ENCODE measurements around the gene MPP4. TPM values are rescaled to one million over a fixed set of nuclear protein-coding genes. Genes with fewer than 3 reads are reported as not detected.

The MPP4 gene
- total RNA-seq, 1 experiment from 2014 or later: not detected

GRCh38 chr2:201707753-201708152 lies 9.3 kb upstream of the MPP4 start:
- Mint-ChIP-seq H3K9me3 (no peaks in the 10 kb centered on the region), H3K4me3 (no peak overlapping the region), H3K36me3 (ENCODE audit: insufficient read depth in 1 of 3, low read depth in 3 of 3) (peaks cover 7 to 58% (median 50%) of the 10 kb centered on the region in 3 experiments; a peak in 6 of 7 replicates), H3K27ac (no peak overlapping the region; a peak in 1 of 7 replicates), H3K27me3 (ENCODE audit: low read depth) (no peaks in the 10 kb centered on the region), H3K4me1 (no peaks in the 10 kb centered on the region)
- H4K5ac ChIP-seq (ENCODE audit: insufficient read length, low read depth, low read length): no peak overlapping the region
- no peak for DNase-seq
- no peaks in the 10 kb centered on the region for H3K4me1 ChIP-seq (ENCODE audit: insufficient read depth, low read length)
- H3K18ac ChIP-seq (ENCODE audit: insufficient read length, low read depth, low read length): no peak overlapping the region
- TF ChIP-seq CTCF (conservative IDR thresholded peaks at IDR 0.05): no peak
- H3K79me1 ChIP-seq (ENCODE audit: insufficient read depth, low read depth, low read length, poor library complexity, severe bottlenecking): no peaks in the 10 kb centered on the region
- H2AK5ac ChIP-seq (ENCODE audit: insufficient read length, low read length): no peak overlapping the region
- no peak overlapping the region for H2BK12ac ChIP-seq (ENCODE audit: insufficient read length, low read depth, low read length)
- no peak overlapping the region for H3K9ac ChIP-seq (ENCODE audit: extremely low read depth, insufficient read length, low read length)
- no peak overlapping the region for H3T11ph ChIP-seq (ENCODE audit: low read length)
- H2BK5ac ChIP-seq (ENCODE audit: insufficient read length, low read length): no peak overlapping the region
- no peak overlapping the region for H3K14ac ChIP-seq (ENCODE audit: insufficient read depth, low read length)
- no peak overlapping the region for H3K56ac ChIP-seq (ENCODE audit: insufficient read length, low read depth, low read length)
- H3K27me3 ChIP-seq (ENCODE audit: insufficient read depth, low read length): no peaks in the 10 kb centered on the region
- H3K4ac ChIP-seq (ENCODE audit: low read depth, low read length): no peak overlapping the region
- no peaks in the 10 kb centered on the region for H3K79me2 ChIP-seq (ENCODE audit: insufficient read depth, low read length)
- H2BK15ac ChIP-seq (ENCODE audit: low read depth, low read length): no peak overlapping the region
- H4K20me1 ChIP-seq (ENCODE audit: control insufficient read depth, insufficient read depth, insufficient read length): no peaks in the 10 kb centered on the region
- no peak overlapping the region for H4K91ac ChIP-seq (ENCODE audit: insufficient read length, low read depth, low read length)
- H2AFZ ChIP-seq (ENCODE audit: low read length): no peak overlapping the region
- H4K8ac ChIP-seq (replicated peaks; ENCODE audit: insufficient read length, low read depth, low read length): no peak overlapping the region
- H3K23ac ChIP-seq (ENCODE audit: insufficient read length, low read depth, low read length): no peak overlapping the region
- no peak overlapping the region for H3K27ac ChIP-seq (ENCODE audit: insufficient read length, low read depth, low read length)
- no peaks in the 10 kb centered on the region for H3K23me2 ChIP-seq (ENCODE audit: insufficient read length, low read depth, low read length, poor library complexity, severe bottlenecking)
- no peaks in the 10 kb centered on the region for H3K9me3 ChIP-seq (ENCODE audit: control insufficient read depth, low read depth, low read length)
- no peak overlapping the region for H2BK20ac ChIP-seq (ENCODE audit: low read depth, low read length, poor library complexity, severe bottlenecking)
- no peak overlapping the region for H2BK120ac ChIP-seq (ENCODE audit: low read depth, low read length, poor library complexity, severe bottlenecking)
- no peak overlapping the region for H3K4me2 ChIP-seq (ENCODE audit: insufficient read depth, insufficient read length, low read length)
- no CpG with 5 or more reads among the region's 3 CpGs for WGBS (ENCODE audit: extremely low coverage, insufficient read length, low lambda C conversion rate)
